A673 (cell line): ENCODE results near the gene PLK3. TPM values are rescaled to one million over a fixed set of nuclear protein-coding genes. Genes with fewer than 3 reads are reported as not detected.

ENCODE experiments used
- BruUV-seq: library from RNA; stranded (reverse); fragments of 400-500 nt; replicated peaks from 2 replicates; lab custom pipeline; 2021; lab: Mats Ljungman, UMichigan
- CTCF ChIA-PET: fragments of 300-600 bp; sonication (Branson Sonifier 250); formaldehyde crosslinking; loops from one replicate; lab custom pipeline; 2022; ENCODE audit warnings: antibody characterized with exemption; lab: Charles Lee
- POLR2A ChIA-PET: fragments of 300-600 bp; sonication (Branson Sonifier 250); formaldehyde crosslinking; loops from one replicate; lab custom pipeline; 2022; ENCODE audit warnings: antibody characterized with exemption; ENCODE audit not compliant: low non-redundant PET; lab: Charles Lee
- DNase-seq: peaks from one replicate; pipeline ENCODE4 v3.0.0-alpha.2; 2015; ENCODE audit warnings: low spot score
- H3K27ac ChIP-seq: fragments of 200-600 bp; sonication (generic); 2 replicates; pipeline ENCODE4 v1.5.1; 2016; ENCODE audit warnings: mixed run types, low read depth, mild to moderate bottlenecking, mixed read lengths, antibody characterized with exemption, low read length; ENCODE audit not compliant: poor library complexity, severe bottlenecking
- H3K27me3 ChIP-seq: fragments of 200-600 bp; sonication (generic); replicated peaks from 2 replicates; pipeline ENCODE4 v1.6.1; 2017; ENCODE audit warnings: mixed run types, low read depth, mild to moderate bottlenecking, mixed read lengths, antibody characterized with exemption, low read length; ENCODE audit not compliant: insufficient read depth, poor library complexity
- H3K36me3 ChIP-seq: fragments of 200-600 bp; sonication (generic); 2 replicates; pipeline ENCODE4 v1.6.1; 2016; ENCODE audit warnings: mixed run types, mild to moderate bottlenecking, mixed read lengths, antibody characterized with exemption, low read length; ENCODE audit not compliant: insufficient read depth, poor library complexity, severe bottlenecking
- H3K4me1 ChIP-seq: fragments of 200-600 bp; sonication (generic); 2 replicates; pipeline ENCODE4 v1.6.1; 2017; ENCODE audit warnings: mixed run types, mild to moderate bottlenecking, mixed read lengths, antibody characterized with exemption, low read length; ENCODE audit not compliant: insufficient read depth, poor library complexity, severe bottlenecking
- H3K4me3 ChIP-seq: fragments of 200-600 bp; sonication (generic); 2 replicates; pipeline ENCODE4 v1.5.1; 2016; ENCODE audit warnings: low read depth, mixed run types, mild to moderate bottlenecking, mixed read lengths, low read length; ENCODE audit not compliant: poor library complexity, severe bottlenecking
- H3K9me3 ChIP-seq: fragments of 200-600 bp; sonication (generic); 2 replicates; pipeline ENCODE4 v1.6.1; 2016; ENCODE audit warnings: mixed run types, low read depth, mild to moderate bottlenecking, mixed read lengths, antibody characterized with exemption, low read length; ENCODE audit not compliant: poor library complexity, severe bottlenecking
- CTCF ChIP-seq: fragments of 300-800, 200-600 bp; sonication (generic); conservative IDR thresholded peaks from 2 replicates; pipeline ENCODE4 v1.5.1; 2017; ENCODE audit warnings: low read depth, mild to moderate bottlenecking, antibody characterized with exemption, low read length, moderate library complexity, mixed read lengths
- EZH2 ChIP-seq: fragments of 200-600 bp; sonication (generic); IDR thresholded peaks from 2 replicates; pipeline ENCODE4 v1.6.1; 2017; ENCODE audit warnings: borderline replicate concordance, low read depth, mild to moderate bottlenecking, mixed read lengths, antibody characterized with exemption, low read length; ENCODE audit not compliant: poor library complexity, severe bottlenecking
- intact Hi-C: fragments of 100-400 bp; cut with micrococcal nuclease; formaldehyde crosslinking; loops from one replicate; pipeline ENCODE4 v1.10.0; 2022; ENCODE audit not compliant: unreplicated experiment
- total RNA-seq: library from RNA; stranded (reverse); gene quantifications from 2 replicates; pipeline ENCODE4 v1.2.3, GENCODE V29; 2021

The PLK3 gene
- total RNA-seq, 1 experiment from 2014 or later: 15.6 TPM

- no peak for DNase-seq
- intact Hi-C loops: no loop called here
- Histone ChIP-seq H3K27me3 (no peaks in the 10 kb centered on the region), H3K27ac (no peak overlapping the region), H3K4me3 (no peak overlapping the region), H3K36me3 (no peaks in the 10 kb centered on the region), H3K9me3 (no peaks in the 10 kb centered on the region), H3K4me1 (no peaks in the 10 kb centered on the region)
- no TSS peak for BruUV-seq
- TF ChIP-seq CTCF: no peak
- no peak for TF ChIP-seq EZH2
- POLR2A ChIA-PET: no interaction called here
- CTCF ChIA-PET: no interaction called here
Observed at GRCh38 chr1:44849575-44850132, 49.5 kb downstream of the PLK3 start.

GRCh38 chr1:44851308-44851707 lies 51.1 kb downstream of the PLK3 start:
- DNase-seq: no peak
- no TSS peak for BruUV-seq
- ChIA-PET POLR2A (no interaction called here), CTCF (no interaction called here)
- no peak overlapping the region for H3K27ac ChIP-seq
- no peaks in the 10 kb centered on the region for H3K4me1 ChIP-seq
- TF ChIP-seq EZH2 (no peak), CTCF (no peak)
- H3K36me3 ChIP-seq: no peaks in the 10 kb centered on the region
- no peaks in the 10 kb centered on the region for H3K9me3 ChIP-seq
- no peaks in the 10 kb centered on the region for H3K27me3 ChIP-seq
- H3K4me3 ChIP-seq: no peak overlapping the region
- intact Hi-C loops: no loop called here

- no TSS peak for BruUV-seq
- H3K36me3 ChIP-seq: no peaks in the 10 kb centered on the region
- no peak for DNase-seq
- ChIA-PET POLR2A (no interaction called here), CTCF (no interaction called here)
- no peaks in the 10 kb centered on the region for H3K9me3 ChIP-seq
- no peak overlapping the region for H3K27ac ChIP-seq
- intact Hi-C loops: no loop called here
- H3K4me3 ChIP-seq: no peak overlapping the region
- no peaks in the 10 kb centered on the region for H3K4me1 ChIP-seq
- no peak for TF ChIP-seq EZH2
- no peak for TF ChIP-seq CTCF
- H3K27me3 ChIP-seq: no peaks in the 10 kb centered on the region
Observed at GRCh38 chr1:44853201-44853600, 53.0 kb downstream of the PLK3 start.
